CD8-positive, alpha-beta memory T cell (primary cell): ENCODE data around the gene PTPRB. TPM values are rescaled to one million over a fixed set of nuclear protein-coding genes. Genes with fewer than 3 reads are reported as not detected.
"Not testable (repeated sequence)": the region's sequence is repeated elsewhere in the genome, so short reads cannot be mapped to it uniquely, and the experiment has no call there.

Experiments used
- CTCF ChIA-PET: fragments of 350-600 bp; sonication (Branson Sonifier 250); formaldehyde crosslinking; loops from one replicate; lab custom pipeline; 2021; ENCODE audit warnings: antibody characterized with exemption; lab: Charles Lee
- POLR2A ChIA-PET: fragments of 350-600 bp; sonication (Branson Sonifier 250); formaldehyde crosslinking; loops from one replicate; lab custom pipeline; 2021; ENCODE audit warnings: antibody characterized with exemption; lab: Charles Lee
- DNase-seq, 5 donors: peaks; one replicate each; pipeline versions ENCODE4 v3.0.0 to v3.0.0-alpha.2; 2020 to 2022; ENCODE audit warnings: mixed read lengths in 1 of 5
- H3K27ac ChIP-seq: one replicate; pipeline ENCODE4 v1.7.0; 2013; ENCODE audit warnings: low read depth, mild to moderate bottlenecking, low read length, moderate library complexity
- H3K27me3 ChIP-seq: 2 replicates; pipeline ENCODE4 v1.7.0; 2013; ENCODE audit warnings: low read length, mild to moderate bottlenecking; ENCODE audit not compliant: insufficient read depth, poor library complexity, severe bottlenecking
- H3K36me3 ChIP-seq: 2 replicates; pipeline ENCODE4 v1.7.0; 2013; ENCODE audit warnings: mild to moderate bottlenecking, low read length, moderate library complexity; ENCODE audit not compliant: insufficient read depth
- H3K4me1 ChIP-seq: 2 replicates; pipeline ENCODE4 v1.7.0; 2013; ENCODE audit warnings: mild to moderate bottlenecking, low read length, moderate library complexity; ENCODE audit not compliant: insufficient read depth
- H3K4me3 ChIP-seq: 2 replicates; pipeline ENCODE4 v1.7.0; 2013; ENCODE audit warnings: mild to moderate bottlenecking, low read length
- H3K9me3 ChIP-seq: 2 replicates; pipeline ENCODE4 v1.7.0; 2013; ENCODE audit warnings: mild to moderate bottlenecking, low read length
- H3K27ac Mint-ChIP-seq, 8 donors: one replicate each; pipeline ENCODE4 v1.8.0; 2020 to 2021; ENCODE audit warnings: mixed read lengths in 8 of 8, mild to moderate bottlenecking in 6 of 8, inconsistent platforms in 3 of 8, moderate library complexity in 3 of 8
- H3K27me3 Mint-ChIP-seq, 2 donors: one replicate each; pipeline ENCODE4 v1.8.0; 2020 to 2021; ENCODE audit warnings: mixed read lengths in 2 of 2, mild to moderate bottlenecking in 1 of 2, moderate library complexity in 1 of 2
- H3K36me3 Mint-ChIP-seq, 3 donors: one replicate each; pipeline ENCODE4 v1.8.0; 2020 to 2021; ENCODE audit warnings: mixed read lengths in 3 of 3, inconsistent platforms in 1 of 3, mild to moderate bottlenecking in 1 of 3
- H3K4me1 Mint-ChIP-seq, 3 donors: one replicate each; pipeline ENCODE4 v1.8.0; 2020 to 2021; ENCODE audit warnings: mixed read lengths in 3 of 3, inconsistent platforms in 1 of 3, mild to moderate bottlenecking in 1 of 3
- H3K4me3 Mint-ChIP-seq, 7 donors: one replicate each; pipeline ENCODE4 v1.8.0; 2020 to 2021; ENCODE audit warnings: mixed read lengths in 7 of 7, mild to moderate bottlenecking in 6 of 7, moderate library complexity in 4 of 7, inconsistent platforms in 2 of 7
- H3K9me3 Mint-ChIP-seq, 5 donors: one replicate each; pipeline ENCODE4 v1.8.0; 2020 to 2022; ENCODE audit warnings: mixed read lengths in 5 of 5, mild to moderate bottlenecking in 3 of 5, moderate library complexity in 2 of 5, inconsistent platforms in 1 of 5
- polyA plus RNA-seq: library from polyadenylated mRNA; unstranded; fragments of 300-500 nt; fragmentation: Illumina TruSeq; gene quantifications from one replicate; pipeline ENCODE4 v1.2.3, GENCODE V29; 2021
- total RNA-seq, 2 experiments: library from RNA; stranded (reverse); gene quantifications; one replicate each; pipeline ENCODE4 v1.2.3, GENCODE V29; 2021

The PTPRB gene
- total and polyA plus RNA-seq, 3 experiments from 2014 or later = not detected

DNA sequence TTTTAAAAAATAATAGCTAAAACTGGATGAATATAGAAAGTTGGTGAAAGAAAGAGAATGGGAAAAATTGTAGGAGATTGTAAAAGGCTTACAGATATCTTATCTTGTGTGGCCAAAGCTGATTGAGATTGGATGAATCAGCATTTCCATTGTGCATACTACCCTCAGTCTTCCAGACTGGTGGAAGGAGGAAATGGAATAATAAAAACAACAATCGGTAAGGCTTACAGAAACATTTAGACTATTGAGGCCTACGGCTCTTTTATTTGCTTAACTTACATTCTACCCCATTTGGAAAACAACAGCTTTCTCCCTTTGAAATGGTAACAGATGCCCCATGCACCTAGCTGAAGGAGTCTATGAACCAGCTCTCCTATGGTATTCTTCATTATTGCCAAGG is 129.8 kb downstream of the PTPRB start:
- POLR2A ChIA-PET = no interaction called here
- peaks cover 0 to 5% (median under 1%) of the 10 kb centered on the region in 5 donors for H3K9me3 Mint-ChIP-seq

GRCh38 chr12:70497508-70497907 is 139.7 kb downstream of the PTPRB start:
- no peak overlapping the region for H3K4me3 Mint-ChIP-seq
- no peaks in the 10 kb centered on the region for H3K4me1 Mint-ChIP-seq
- H3K27me3 ChIP-seq = no peaks in the 10 kb centered on the region
- no peak overlapping the region for H3K27ac ChIP-seq
- H3K27ac Mint-ChIP-seq = no peak overlapping the region
- peaks cover 15% of the 10 kb centered on the region in 2 donors for H3K27me3 Mint-ChIP-seq
- ChIA-PET CTCF (no interaction called here), POLR2A (no interaction called here)
- no peaks in the 10 kb centered on the region for H3K36me3 ChIP-seq
- H3K9me3 ChIP-seq = no peaks in the 10 kb centered on the region
- peaks cover 0 to 4% (median 2%) of the 10 kb centered on the region in 5 donors for H3K9me3 Mint-ChIP-seq
- no peak overlapping the region for H3K4me3 ChIP-seq
- H3K4me1 ChIP-seq = no peaks in the 10 kb centered on the region
- H3K36me3 Mint-ChIP-seq = no peaks in the 10 kb centered on the region
- no peak for DNase-seq

More for the DNA sequence above, 129.8 kb downstream of the PTPRB start:
- Mint-ChIP-seq H3K4me3 (no peak overlapping the region), H3K27me3 (peaks cover 2 to 10% of the 10 kb centered on the region in 2 donors), H3K36me3 (no peaks in the 10 kb centered on the region), H3K27ac (no peak overlapping the region), H3K4me1 (no peaks in the 10 kb centered on the region)
- Histone ChIP-seq H3K27ac (no peak overlapping the region), H3K27me3 (peaks cover 3% of the 10 kb centered on the region), H3K4me3 (no peak overlapping the region), H3K36me3 (no peaks in the 10 kb centered on the region), H3K9me3 (no peaks in the 10 kb centered on the region), H3K4me1 (no peaks in the 10 kb centered on the region)
- CTCF ChIA-PET = no interaction called here
- no peak for DNase-seq

DNA sequence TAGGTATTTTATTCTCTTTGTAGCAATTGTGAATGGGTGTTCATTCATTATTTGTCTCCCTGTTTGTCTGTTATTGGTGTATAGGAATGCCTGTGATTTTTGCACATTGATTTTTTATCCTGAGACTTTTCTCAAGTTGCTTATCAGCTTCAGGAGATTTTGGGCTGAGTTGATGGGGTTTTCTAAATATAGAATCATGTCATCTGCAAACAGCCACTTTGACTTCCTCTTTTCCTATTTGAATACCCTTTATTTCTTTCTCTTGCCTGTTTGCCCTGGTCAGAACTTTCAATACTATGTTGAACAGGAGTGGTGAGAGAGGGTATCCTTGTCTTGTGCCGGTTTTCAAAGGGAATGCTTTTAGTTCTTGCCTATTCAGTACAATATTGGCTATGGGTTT is 144.3 kb downstream of the PTPRB start:
- H3K36me3 Mint-ChIP-seq, H3K27ac Mint-ChIP-seq, H3K4me3 ChIP-seq, POLR2A ChIA-PET, H3K4me1 Mint-ChIP-seq, H3K27ac ChIP-seq, CTCF ChIA-PET, H3K9me3 Mint-ChIP-seq, H3K27me3 ChIP-seq, H3K4me1 ChIP-seq, DNase-seq, H3K9me3 ChIP-seq, H3K4me3 Mint-ChIP-seq, H3K36me3 ChIP-seq: not testable (repeated sequence)
- peaks cover 15 to 23% of the 10 kb centered on the region in 2 donors for H3K27me3 Mint-ChIP-seq

- H3K4me1 ChIP-seq, H3K36me3 ChIP-seq, H3K27ac Mint-ChIP-seq, H3K4me1 Mint-ChIP-seq, H3K9me3 ChIP-seq, H3K27me3 ChIP-seq, H3K4me3 ChIP-seq, POLR2A ChIA-PET, H3K4me3 Mint-ChIP-seq, DNase-seq, H3K36me3 Mint-ChIP-seq, CTCF ChIA-PET, H3K9me3 Mint-ChIP-seq, H3K27ac ChIP-seq: not testable (repeated sequence)
- peaks cover 17 to 23% of the 10 kb centered on the region in 2 donors for H3K27me3 Mint-ChIP-seq
Observed at GRCh38 chr12:70490928-70491327, 146.3 kb downstream of the PTPRB start.

GRCh38 chr12:70487440-70487839 is 149.8 kb downstream of the PTPRB start:
- H3K4me3 ChIP-seq = no peak overlapping the region
- H3K36me3 Mint-ChIP-seq = no peaks in the 10 kb centered on the region
- H3K4me3 Mint-ChIP-seq = no peak overlapping the region
- peaks cover 2 to 7% (median 4%) of the 10 kb centered on the region in 5 donors for H3K9me3 Mint-ChIP-seq
- H3K27me3 Mint-ChIP-seq = peaks cover 7 to 17% of the 10 kb centered on the region in 2 donors
- POLR2A ChIA-PET = no interaction called here
- no peaks in the 10 kb centered on the region for H3K36me3 ChIP-seq
- CTCF ChIA-PET = interaction anchor here (0.9 kb wide), 1 partner anchor 18 kb away, joined by 3 read pairs; no protein-coding TSS in a partner anchor
- H3K9me3 ChIP-seq = no peaks in the 10 kb centered on the region
- no peak overlapping the region for H3K27ac ChIP-seq
- peaks cover 2% of the 10 kb centered on the region for H3K27me3 ChIP-seq
- no peaks in the 10 kb centered on the region for H3K4me1 Mint-ChIP-seq
- no peak overlapping the region for H3K27ac Mint-ChIP-seq
- no peaks in the 10 kb centered on the region for H3K4me1 ChIP-seq
- no peak for DNase-seq

GRCh38 chr12:70486588-70486987 is 150.6 kb downstream of the PTPRB start:
- H3K27me3 ChIP-seq = peaks cover 2% of the 10 kb centered on the region
- Mint-ChIP-seq H3K36me3 (no peaks in the 10 kb centered on the region), H3K4me1 (no peaks in the 10 kb centered on the region), H3K27me3 (peaks cover 3 to 21% of the 10 kb centered on the region in 2 donors), H3K27ac (no peak overlapping the region), H3K4me3 (no peak overlapping the region), H3K9me3 (peaks cover 2 to 4% (median 3%) of the 10 kb centered on the region in 5 donors)
- ChIA-PET POLR2A (no interaction called here), CTCF (no interaction called here)
- H3K9me3 ChIP-seq = no peaks in the 10 kb centered on the region
- no peak for DNase-seq
- H3K27ac ChIP-seq = no peak overlapping the region
- H3K36me3 ChIP-seq = no peaks in the 10 kb centered on the region
- H3K4me3 ChIP-seq = no peak overlapping the region
- no peaks in the 10 kb centered on the region for H3K4me1 ChIP-seq

DNA sequence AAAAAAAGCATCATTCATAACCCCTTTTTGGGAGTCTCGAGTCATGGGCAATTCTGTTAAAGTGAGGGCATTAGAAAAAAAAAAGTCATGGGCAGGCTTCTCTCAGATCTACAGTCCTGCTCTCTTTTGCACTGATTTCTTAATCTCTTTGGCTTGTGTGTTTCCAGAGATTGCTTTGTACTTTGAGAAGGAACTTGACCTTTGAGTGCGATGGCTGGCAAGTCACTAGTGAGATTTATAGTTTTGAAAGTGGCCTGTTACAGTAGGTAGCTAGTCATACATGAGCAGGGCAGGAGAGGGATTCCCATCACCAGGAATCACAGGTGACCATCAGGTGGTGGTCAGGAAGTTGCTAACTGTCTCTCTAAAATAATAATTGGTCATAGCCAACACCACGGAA is 151.5 kb downstream of the PTPRB start:
- no peaks in the 10 kb centered on the region for H3K36me3 ChIP-seq
- H3K9me3 ChIP-seq = no peaks in the 10 kb centered on the region
- H3K36me3 Mint-ChIP-seq = no peaks in the 10 kb centered on the region
- no peaks in the 10 kb centered on the region for H3K4me1 Mint-ChIP-seq
- peaks cover 4 to 22% of the 10 kb centered on the region in 2 donors for H3K27me3 Mint-ChIP-seq
- H3K4me3 ChIP-seq = no peak overlapping the region
- peak overlapping the region in 1 of 8 donors; percentile 6 for H3K27ac Mint-ChIP-seq
- no peak overlapping the region for H3K27ac ChIP-seq
- ChIA-PET POLR2A (no interaction called here), CTCF (no interaction called here)
- peaks cover 2% of the 10 kb centered on the region for H3K27me3 ChIP-seq
- no peaks in the 10 kb centered on the region for H3K4me1 ChIP-seq
- DNase-seq = no peak
- H3K9me3 Mint-ChIP-seq = peaks cover 0 to 4% (median 2%) of the 10 kb centered on the region in 5 donors
- H3K4me3 Mint-ChIP-seq = no peak overlapping the region

GRCh38 chr12:70484464-70484863 is 152.8 kb downstream of the PTPRB start:
- Histone ChIP-seq H3K4me3 (no peak overlapping the region), H3K27me3 (peaks cover 2% of the 10 kb centered on the region), H3K4me1 (no peaks in the 10 kb centered on the region), H3K27ac (no peak overlapping the region), H3K9me3 (no peaks in the 10 kb centered on the region), H3K36me3 (no peaks in the 10 kb centered on the region)
- Mint-ChIP-seq H3K9me3 (peaks cover 0 to 3% (median 0%) of the 10 kb centered on the region in 5 donors), H3K27ac (no peak overlapping the region), H3K36me3 (peaks cover 0 to 1% (median 0%) of the 10 kb centered on the region in 3 donors), H3K4me3 (no peak overlapping the region), H3K27me3 (peaks cover 7 to 24% of the 10 kb centered on the region in 2 donors), H3K4me1 (no peaks in the 10 kb centered on the region)
- POLR2A ChIA-PET = no interaction called here
- no peak for DNase-seq
- CTCF ChIA-PET = interaction anchor here (1.0 kb wide), 1 partner anchor 92 kb away, joined by 4 read pairs; no protein-coding TSS in a partner anchor
